WERI-Rb-1 (cell line): Measurements from ENCODE around the gene ZC3H10.
"Not testable (repeated sequence)": the region's sequence is repeated elsewhere in the genome, so short reads cannot be mapped to it uniquely, and the experiment has no call there.

Experiments used
- DNase-seq: peaks from one replicate; pipeline ENCODE4 v3.0.0-alpha.2; 2020
- H3K27ac ChIP-seq: fragments of 250-450 bp; sonication (Bioruptor Pico); 2 replicates; pipeline ENCODE4 v1.5.1; 2020; ENCODE audit warnings: mild to moderate bottlenecking, moderate library complexity
- H3K27me3 ChIP-seq: fragments of 250-450 bp; sonication (Bioruptor Pico); 2 replicates; pipeline ENCODE4 v1.5.1; 2021; ENCODE audit warnings: mild to moderate bottlenecking, low read depth, moderate library complexity; ENCODE audit not compliant: insufficient read depth, severe bottlenecking
- H3K36me3 ChIP-seq: fragments of 250-450 bp; sonication (Bioruptor Pico); 2 replicates; pipeline ENCODE4 v1.5.1; 2020; ENCODE audit warnings: mild to moderate bottlenecking, moderate library complexity
- H3K4me3 ChIP-seq: 2 replicates; pipeline ENCODE4 v1.5.1; 2011; ENCODE audit warnings: low read depth, mild to moderate bottlenecking, control low read depth, low read length
- H3K9me3 ChIP-seq: fragments of 250-450 bp; sonication (Bioruptor Pico); 2 replicates; pipeline ENCODE4 v1.5.1; 2021; ENCODE audit warnings: mild to moderate bottlenecking, moderate library complexity; ENCODE audit not compliant: severe bottlenecking
- TF ChIP-seq, protein P1 (sequence below): IDR thresholded peaks from 2 replicates; pipeline ENCODE4 v1.5.1; 2011; ENCODE audit warnings: low read depth, mild to moderate bottlenecking, control low read depth, inconsistent platforms, low read length

The ZC3H10 gene, protein sequence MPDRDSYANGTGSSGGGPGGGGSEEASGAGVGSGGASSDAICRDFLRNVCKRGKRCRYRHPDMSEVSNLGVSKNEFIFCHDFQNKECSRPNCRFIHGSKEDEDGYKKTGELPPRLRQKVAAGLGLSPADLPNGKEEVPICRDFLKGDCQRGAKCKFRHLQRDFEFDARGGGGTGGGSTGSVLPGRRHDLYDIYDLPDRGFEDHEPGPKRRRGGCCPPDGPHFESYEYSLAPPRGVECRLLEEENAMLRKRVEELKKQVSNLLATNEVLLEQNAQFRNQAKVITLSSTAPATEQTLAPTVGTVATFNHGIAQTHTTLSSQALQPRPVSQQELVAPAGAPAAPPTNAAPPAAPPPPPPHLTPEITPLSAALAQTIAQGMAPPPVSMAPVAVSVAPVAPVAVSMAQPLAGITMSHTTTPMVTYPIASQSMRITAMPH

DNA sequence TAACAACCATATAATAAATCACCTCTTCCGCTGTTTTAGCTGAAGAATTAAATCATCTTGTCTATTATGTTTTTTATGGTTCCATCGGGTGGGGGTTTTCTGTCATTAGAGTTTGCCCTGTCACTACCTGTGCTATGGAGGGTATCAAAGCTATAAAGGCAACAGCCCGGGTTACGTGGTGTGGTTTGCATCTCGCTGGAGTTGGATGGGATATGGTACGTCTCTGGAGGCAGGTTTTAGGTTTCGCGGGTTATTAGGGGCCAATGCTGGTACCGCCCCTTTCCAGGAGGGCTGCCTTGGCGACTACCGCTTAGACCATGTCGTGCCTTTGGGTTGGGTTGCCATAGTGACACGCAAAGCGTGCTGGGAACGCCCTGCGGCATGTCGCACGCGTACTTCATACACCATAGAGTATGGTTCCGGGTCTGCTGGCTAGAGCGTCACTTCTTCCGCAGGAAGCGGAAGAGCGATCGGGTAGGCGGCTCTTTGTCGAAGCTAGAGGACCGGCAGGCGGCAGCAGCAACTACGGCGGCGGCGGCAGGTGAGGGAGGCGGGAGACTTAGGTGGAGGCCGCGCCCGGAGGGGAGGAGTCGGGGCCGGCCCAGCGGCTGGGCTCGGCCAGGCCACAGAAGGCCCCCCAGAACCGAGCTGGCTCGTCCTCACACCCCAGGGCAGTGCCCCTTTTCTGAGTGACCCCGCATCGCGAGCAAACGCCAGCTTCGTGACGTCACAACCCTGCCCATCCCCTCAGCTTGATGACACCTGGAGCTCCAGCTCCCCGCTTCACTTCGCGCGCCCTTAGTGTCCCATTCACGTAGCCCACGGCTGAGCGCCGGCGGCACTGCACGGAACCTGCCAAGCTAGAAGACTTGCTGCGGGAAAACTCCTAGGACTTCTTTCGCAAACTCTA, at the start of gene ZC3H10:
Gene ZC3H10 (plus strand): TSS at position 489 of the 910 bp plus-strand sequence. CDS start 2,297 bp downstream, outside the sequence.
- DNase-seq = peak; percentile 98
- H3K27ac ChIP-seq = peak within 1 kb of the TSS; percentile 89
- H3K9me3 ChIP-seq = peaks cover 6% of the 10 kb centered on the region
- H3K36me3 ChIP-seq = peaks cover 36% of the 10 kb centered on the region
- TF ChIP-seq, protein P1, sequence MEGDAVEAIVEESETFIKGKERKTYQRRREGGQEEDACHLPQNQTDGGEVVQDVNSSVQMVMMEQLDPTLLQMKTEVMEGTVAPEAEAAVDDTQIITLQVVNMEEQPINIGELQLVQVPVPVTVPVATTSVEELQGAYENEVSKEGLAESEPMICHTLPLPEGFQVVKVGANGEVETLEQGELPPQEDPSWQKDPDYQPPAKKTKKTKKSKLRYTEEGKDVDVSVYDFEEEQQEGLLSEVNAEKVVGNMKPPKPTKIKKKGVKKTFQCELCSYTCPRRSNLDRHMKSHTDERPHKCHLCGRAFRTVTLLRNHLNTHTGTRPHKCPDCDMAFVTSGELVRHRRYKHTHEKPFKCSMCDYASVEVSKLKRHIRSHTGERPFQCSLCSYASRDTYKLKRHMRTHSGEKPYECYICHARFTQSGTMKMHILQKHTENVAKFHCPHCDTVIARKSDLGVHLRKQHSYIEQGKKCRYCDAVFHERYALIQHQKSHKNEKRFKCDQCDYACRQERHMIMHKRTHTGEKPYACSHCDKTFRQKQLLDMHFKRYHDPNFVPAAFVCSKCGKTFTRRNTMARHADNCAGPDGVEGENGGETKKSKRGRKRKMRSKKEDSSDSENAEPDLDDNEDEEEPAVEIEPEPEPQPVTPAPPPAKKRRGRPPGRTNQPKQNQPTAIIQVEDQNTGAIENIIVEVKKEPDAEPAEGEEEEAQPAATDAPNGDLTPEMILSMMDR = peak; percentile 53
- peak within 1 kb of the TSS; percentile 96 for H3K4me3 ChIP-seq
- no peaks in the 10 kb centered on the region for H3K27me3 ChIP-seq

DNA sequence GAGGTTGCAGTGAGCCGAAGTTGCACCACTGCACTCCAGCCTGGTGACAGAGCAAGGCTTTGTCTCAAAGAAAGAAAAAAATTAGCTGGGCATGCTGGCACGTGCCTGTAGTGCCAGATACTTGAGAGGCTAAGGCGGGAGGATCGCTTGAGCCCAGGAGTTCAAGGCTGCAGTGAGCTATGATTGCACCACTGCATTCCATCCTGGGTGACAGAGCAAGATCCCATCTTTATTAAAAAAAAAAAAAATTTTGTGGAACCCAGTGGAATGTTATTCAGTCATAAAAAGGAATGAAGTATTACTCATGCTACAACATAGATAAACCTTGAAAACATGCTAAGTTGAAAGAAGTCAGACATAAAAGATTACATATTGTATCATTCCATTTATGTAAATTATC, 46.4 kb upstream of the ZC3H10 start:
- H3K9me3 ChIP-seq = no peaks in the 10 kb centered on the region
- no peak for DNase-seq
- TF ChIP-seq, protein P1 = no peak
- no peak overlapping the region for H3K27ac ChIP-seq
- H3K27me3 ChIP-seq = no peaks in the 10 kb centered on the region
- no peaks in the 10 kb centered on the region for H3K36me3 ChIP-seq
- H3K4me3 ChIP-seq = no peak overlapping the region

DNA sequence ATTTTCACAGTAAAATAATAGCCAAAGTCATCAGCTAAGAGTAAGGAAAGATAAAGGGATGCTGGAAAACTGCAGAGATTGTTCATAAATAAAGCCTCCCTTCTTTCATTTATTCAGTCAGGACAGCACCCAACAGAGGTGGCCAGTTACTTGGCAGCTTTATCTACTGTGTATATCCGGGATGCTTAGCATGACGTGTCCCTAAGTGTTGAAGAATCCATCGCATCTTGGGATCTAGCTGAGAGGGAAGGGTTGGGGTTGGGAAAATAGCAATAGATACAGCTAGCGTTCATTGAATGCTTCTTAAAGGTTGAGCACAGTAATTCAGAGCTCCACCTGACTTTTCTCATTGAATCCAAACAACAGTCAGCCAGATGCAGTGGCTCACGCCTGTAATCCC, 43.7 kb upstream of the ZC3H10 start:
- H3K4me3 ChIP-seq = no peak overlapping the region
- no peaks in the 10 kb centered on the region for H3K36me3 ChIP-seq
- no peaks in the 10 kb centered on the region for H3K27me3 ChIP-seq
- no peak overlapping the region for H3K27ac ChIP-seq
- DNase-seq = no peak
- H3K9me3 ChIP-seq = no peaks in the 10 kb centered on the region
- TF ChIP-seq, protein P1 = no peak

DNA sequence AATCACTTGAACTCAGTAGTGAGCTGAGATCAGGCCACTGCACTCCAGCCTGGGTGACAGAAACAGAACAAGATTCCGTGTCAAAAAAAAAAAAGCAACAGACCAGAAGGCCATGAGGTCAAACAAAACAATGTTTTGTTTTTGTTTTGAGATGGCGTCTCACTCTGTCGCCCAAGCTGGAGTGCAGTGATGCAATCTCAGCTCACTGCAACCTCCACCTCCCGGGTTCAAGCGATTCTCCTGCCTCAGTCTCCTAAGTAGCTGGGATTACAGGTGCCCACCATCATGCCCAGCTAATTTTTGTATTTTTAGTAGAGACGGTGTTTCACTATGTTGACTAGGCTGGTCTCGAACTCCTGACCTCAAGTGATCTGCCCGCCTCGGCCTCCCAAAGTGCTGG, 40.1 kb upstream of the ZC3H10 start:
- H3K27me3 ChIP-seq, DNase-seq, H3K36me3 ChIP-seq, H3K9me3 ChIP-seq, H3K27ac ChIP-seq, H3K4me3 ChIP-seq: not testable (repeated sequence)

DNA sequence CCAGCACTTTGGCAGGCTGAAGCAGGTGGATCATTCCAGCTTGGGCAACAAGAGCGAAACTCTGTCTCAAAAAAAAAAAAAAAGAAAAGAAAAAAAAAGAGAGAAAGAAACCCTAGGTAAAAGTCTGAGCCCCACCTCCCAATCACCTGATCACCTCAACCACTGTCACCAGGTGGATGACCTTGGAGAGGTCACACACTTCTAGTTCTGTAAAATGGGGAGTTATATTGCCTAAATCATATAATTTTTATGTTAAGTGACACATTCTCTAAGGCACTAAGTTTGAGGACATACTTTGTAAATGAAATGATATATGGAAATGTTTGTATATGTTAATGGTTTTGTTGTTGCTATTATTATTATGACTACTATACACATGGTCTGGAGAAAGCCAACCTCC, 39.6 kb upstream of the ZC3H10 start:
- DNase-seq = no peak
- Histone ChIP-seq H3K27me3 (no peaks in the 10 kb centered on the region), H3K4me3 (peak overlapping the region; percentile 48), H3K27ac (peak overlapping the region; percentile 90), H3K36me3 (no peaks in the 10 kb centered on the region), H3K9me3 (no peaks in the 10 kb centered on the region)
- TF ChIP-seq, protein P1 = no peak
